ENCODE results near the gene EXT2.
A peak's percentile ranks its signal among the peaks of the same experiment; 100 is the strongest.

EXT2 gene

GRCh38 chr11:44246726-44247125 is 151.2 kb downstream of the EXT2 start:
- no peak for DNase-seq

- DNase-seq: no peak
Observed at GRCh38 chr11:44247508-44247907, 152.0 kb downstream of the EXT2 start.

GRCh38 chr11:44248109-44248508 is 152.6 kb downstream of the EXT2 start:
- no peak for DNase-seq

GRCh38 chr11:44250421-44250820 is 154.9 kb downstream of the EXT2 start:
- DNase-seq: no peak

GRCh38 chr11:44252999-44253602 is 157.6 kb downstream of the EXT2 start:
- no peak for DNase-seq

GRCh38 chr11:44255406-44256071 is 160.1 kb downstream of the EXT2 start:
- DNase-seq: no peak

GRCh38 chr11:44256673-44257291 is 161.3 kb downstream of the EXT2 start:
- no peak for DNase-seq

GRCh38 chr11:44257338-44258189 is 162.1 kb downstream of the EXT2 start:
- no peak for DNase-seq

- no peak for DNase-seq
Observed at GRCh38 chr11:44258190-44258489, 162.7 kb downstream of the EXT2 start.

GRCh38 chr11:44258839-44259420 is 163.5 kb downstream of the EXT2 start:
- DNase-seq: no peak

- no peak for DNase-seq
Observed at GRCh38 chr11:44260081-44260480, 164.6 kb downstream of the EXT2 start.

- DNase-seq: peak; percentile 31
Observed at GRCh38 chr11:44261800-44262591, 166.5 kb downstream of the EXT2 start.

GRCh38 chr11:44263738-44264437 is 168.4 kb downstream of the EXT2 start:
- DNase-seq: no peak

GRCh38 chr11:44264438-44264749 is 168.9 kb downstream of the EXT2 start:
- DNase-seq: no peak

- DNase-seq: no peak
Observed at GRCh38 chr11:44264761-44265160, 169.3 kb downstream of the EXT2 start.

- DNase-seq: no peak
Observed at GRCh38 chr11:44266056-44266780, 170.7 kb downstream of the EXT2 start.

GRCh38 chr11:44267006-44267749 is 171.7 kb downstream of the EXT2 start:
- DNase-seq: no peak

GRCh38 chr11:44267750-44268613 is 172.5 kb downstream of the EXT2 start:
- DNase-seq: no peak

GRCh38 chr11:44268614-44269080 is 173.2 kb downstream of the EXT2 start:
- no peak for DNase-seq
